Peyer's patch (tissue), 4 donors: ENCODE data around the gene MIOX. TPM values are rescaled to one million over a fixed set of nuclear protein-coding genes. Genes with fewer than 3 reads are reported as not detected.

Experiments
- DNase-seq, 3 donors: peaks; one replicate each; pipeline ENCODE4 v3.0.0-alpha.2; 2017 to 2019
- H3K27ac ChIP-seq, 4 donors: fragments of 200-600 bp; sonication (generic); one replicate each; pipeline ENCODE4 v1.5.1; 2016 to 2019
- H3K27me3 ChIP-seq, 2 donors: fragments of 200-600 bp; sonication (generic); one replicate each; pipeline ENCODE4 v1.5.1; 2019
- H3K36me3 ChIP-seq, 3 donors: fragments of 200-600 bp; sonication (generic); one replicate each; pipeline ENCODE4 v1.5.1; 2016 to 2019
- H3K4me1 ChIP-seq, 4 donors: fragments of 200-600 bp; sonication (generic); one replicate each; pipeline ENCODE4 v1.5.1; 2016 to 2019
- H3K4me3 ChIP-seq, 4 donors: fragments of 200-600 bp; sonication (generic); 1 replicate in 3 of 4; 2 replicates in 1 of 4; pipeline ENCODE4 v1.5.1; 2016 to 2019; ENCODE audit warnings: mild to moderate bottlenecking in 1 of 4
- H3K9me3 ChIP-seq, 4 donors: fragments of 200-600 bp; sonication (generic); one replicate each; pipeline ENCODE4 v1.5.1; 2016 to 2019; ENCODE audit warnings: mild to moderate bottlenecking in 1 of 4
- POLR2A ChIP-seq, 2 donors: fragments of 450-650 bp; IDR thresholded peaks; one replicate each; pipeline ENCODE4 v1.5.1; 2017; ENCODE audit warnings: antibody characterized with exemption in 2 of 2, mild to moderate bottlenecking in 2 of 2, moderate library complexity in 2 of 2
- total RNA-seq, 4 donors: library from RNA; depleted of rRNA; stranded (reverse); fragments of >200 nt; gene quantifications; one replicate each; pipeline ENCODE4 v1.1.0, GENCODE V29; 2016
- TF ChIP-seq, protein P1 (sequence below), 6 experiments: fragments of 450-650 bp in 4 of 6; fragments of 200-600 bp in 2 of 6; sonication (generic) in 1 of 6; IDR thresholded peaks; one replicate each; pipeline ENCODE4 v1.5.1; 2017 to 2019; ENCODE audit warnings: antibody characterized with exemption in 6 of 6, mild to moderate bottlenecking in 3 of 6, moderate library complexity in 1 of 6

Gene MIOX
- total RNA-seq, 4 donors from 2014 or later: not detected

DNA sequence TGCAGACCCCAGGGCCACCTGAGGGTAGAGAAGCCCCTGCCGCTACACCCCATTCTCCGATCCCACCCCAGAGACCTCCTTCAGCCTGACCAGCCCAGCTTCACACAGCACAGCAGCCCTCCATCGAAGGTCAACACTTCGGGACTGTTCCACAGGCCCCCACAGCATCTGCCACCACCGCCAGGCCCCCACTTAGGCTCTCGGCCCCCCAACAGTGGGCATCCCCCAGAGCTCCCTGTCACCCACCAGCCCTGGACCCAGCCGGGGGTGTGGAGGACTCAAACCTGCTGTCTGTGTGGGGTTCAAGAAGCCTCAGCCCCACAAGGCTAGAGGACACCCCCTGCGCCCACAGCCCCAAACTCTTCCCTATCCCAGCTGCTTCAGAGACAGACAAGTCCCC, 18.0 kb upstream of the MIOX start:
- H3K4me3 ChIP-seq: peak overlapping the region in 1 of 4 donors; percentile 41
- H3K9me3 ChIP-seq: no peaks in the 10 kb centered on the region
- H3K27me3 ChIP-seq: no peaks in the 10 kb centered on the region
- DNase-seq: no peak
- TF ChIP-seq POLR2A (IDR thresholded peaks at IDR 0.05): no peak
- TF ChIP-seq, protein P1, sequence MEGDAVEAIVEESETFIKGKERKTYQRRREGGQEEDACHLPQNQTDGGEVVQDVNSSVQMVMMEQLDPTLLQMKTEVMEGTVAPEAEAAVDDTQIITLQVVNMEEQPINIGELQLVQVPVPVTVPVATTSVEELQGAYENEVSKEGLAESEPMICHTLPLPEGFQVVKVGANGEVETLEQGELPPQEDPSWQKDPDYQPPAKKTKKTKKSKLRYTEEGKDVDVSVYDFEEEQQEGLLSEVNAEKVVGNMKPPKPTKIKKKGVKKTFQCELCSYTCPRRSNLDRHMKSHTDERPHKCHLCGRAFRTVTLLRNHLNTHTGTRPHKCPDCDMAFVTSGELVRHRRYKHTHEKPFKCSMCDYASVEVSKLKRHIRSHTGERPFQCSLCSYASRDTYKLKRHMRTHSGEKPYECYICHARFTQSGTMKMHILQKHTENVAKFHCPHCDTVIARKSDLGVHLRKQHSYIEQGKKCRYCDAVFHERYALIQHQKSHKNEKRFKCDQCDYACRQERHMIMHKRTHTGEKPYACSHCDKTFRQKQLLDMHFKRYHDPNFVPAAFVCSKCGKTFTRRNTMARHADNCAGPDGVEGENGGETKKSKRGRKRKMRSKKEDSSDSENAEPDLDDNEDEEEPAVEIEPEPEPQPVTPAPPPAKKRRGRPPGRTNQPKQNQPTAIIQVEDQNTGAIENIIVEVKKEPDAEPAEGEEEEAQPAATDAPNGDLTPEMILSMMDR (IDR thresholded peaks at IDR 0.05): no peak
- H3K27ac ChIP-seq: peak overlapping the region; percentile 68 to 90 (median 85)
- peaks cover 0 to 47% (median 2%) of the 10 kb centered on the region in 3 donors for H3K36me3 ChIP-seq
- H3K4me1 ChIP-seq: peaks cover 22 to 58% (median 47%) of the 10 kb centered on the region in 4 donors

DNA sequence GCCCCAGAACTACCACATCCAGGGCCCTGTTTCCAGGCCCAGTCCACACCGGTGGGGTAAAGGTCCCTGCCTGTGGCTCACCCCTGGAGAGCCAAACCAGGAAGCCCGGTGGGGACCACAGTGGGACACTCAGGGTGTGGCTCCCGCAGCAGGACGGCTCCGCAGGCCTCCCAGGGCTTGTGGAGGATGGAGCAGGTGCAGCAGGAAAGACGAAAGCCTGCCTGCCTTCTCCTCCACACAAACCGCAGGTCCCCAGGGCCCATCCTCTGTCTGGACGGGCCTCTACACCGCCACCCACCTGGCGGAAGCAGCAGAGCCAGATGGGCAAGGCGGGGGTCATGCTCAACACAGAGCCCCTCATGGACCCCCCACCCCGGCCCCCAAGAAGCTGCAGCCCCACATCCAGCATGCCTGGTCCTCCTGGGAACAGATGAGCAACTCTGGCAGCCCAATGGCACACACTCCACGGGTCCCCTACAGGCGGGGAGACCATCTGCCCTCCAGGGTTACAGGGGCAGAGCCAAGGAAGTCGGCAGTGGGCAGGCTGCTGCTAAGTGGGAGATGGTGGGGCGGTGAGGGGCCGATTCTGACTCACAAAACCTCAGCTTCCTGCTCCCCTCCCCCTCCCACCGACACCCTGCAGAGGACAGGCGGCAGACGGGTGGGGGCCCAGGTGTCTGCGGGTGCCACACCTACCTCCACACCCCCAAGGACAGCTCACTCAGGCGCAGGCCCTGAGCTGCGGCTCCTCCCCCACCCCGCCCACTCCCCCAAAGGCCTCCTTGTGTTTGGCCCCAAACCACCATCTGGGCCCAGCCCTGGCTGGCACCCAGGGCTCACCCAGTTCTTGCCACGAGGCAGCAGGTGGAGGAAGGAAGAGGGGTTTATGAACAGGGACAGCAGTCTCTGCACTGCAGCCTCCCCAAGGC, 17.0 kb upstream of the MIOX start:
- peak; percentile 91 to 99 (median 98) for DNase-seq
- Histone ChIP-seq H3K27ac (peak overlapping the region; percentile 82 to 90 (median 87)), H3K27me3 (no peaks in the 10 kb centered on the region), H3K4me1 (peaks cover 22 to 63% (median 50%) of the 10 kb centered on the region in 4 donors), H3K9me3 (no peaks in the 10 kb centered on the region), H3K4me3 (peak overlapping the region; percentile 13 to 41 (median 25)), H3K36me3 (peaks cover 0 to 37% (median 2%) of the 10 kb centered on the region in 3 donors)
- TF ChIP-seq, protein P1 (IDR thresholded peaks at IDR 0.05): no peak
- no peak for TF ChIP-seq POLR2A (IDR thresholded peaks at IDR 0.05)

DNA sequence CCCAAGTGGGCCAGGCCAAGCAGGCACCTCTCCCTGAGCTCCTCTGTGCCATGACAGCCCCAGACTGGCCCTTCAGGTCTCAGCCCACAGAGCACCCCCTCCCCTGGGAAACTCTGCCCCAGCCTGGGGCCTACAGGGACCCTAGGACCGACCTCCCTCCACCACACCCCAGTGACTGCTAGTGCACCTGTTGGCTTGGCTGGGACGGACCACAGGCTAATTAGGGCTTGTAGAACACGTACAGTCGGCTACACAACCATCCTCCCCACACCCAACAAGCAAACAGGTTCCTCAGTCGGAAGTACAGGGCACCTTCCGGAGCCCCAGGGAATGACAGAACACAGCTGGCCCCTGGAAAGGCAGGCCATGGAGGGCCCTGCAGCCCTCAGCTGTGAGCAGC, 16.2 kb upstream of the MIOX start:
- no peaks in the 10 kb centered on the region for H3K27me3 ChIP-seq
- peak overlapping the region in 1 of 4 donors; percentile 22 for H3K4me3 ChIP-seq
- peaks cover 22 to 67% (median 52%) of the 10 kb centered on the region in 4 donors for H3K4me1 ChIP-seq
- H3K27ac ChIP-seq: peak overlapping the region; percentile 82 to 90 (median 87)
- H3K9me3 ChIP-seq: no peaks in the 10 kb centered on the region
- H3K36me3 ChIP-seq: peaks cover 0 to 28% (median 0%) of the 10 kb centered on the region in 3 donors
- TF ChIP-seq, protein P1 (IDR thresholded peaks at IDR 0.05): peak in 1 of 6 experiments; percentile 6
- peak in 1 of 2 donors; percentile 11 for TF ChIP-seq POLR2A (IDR thresholded peaks at IDR 0.05)
- peak; percentile 61 to 73 (median 70) for DNase-seq

DNA sequence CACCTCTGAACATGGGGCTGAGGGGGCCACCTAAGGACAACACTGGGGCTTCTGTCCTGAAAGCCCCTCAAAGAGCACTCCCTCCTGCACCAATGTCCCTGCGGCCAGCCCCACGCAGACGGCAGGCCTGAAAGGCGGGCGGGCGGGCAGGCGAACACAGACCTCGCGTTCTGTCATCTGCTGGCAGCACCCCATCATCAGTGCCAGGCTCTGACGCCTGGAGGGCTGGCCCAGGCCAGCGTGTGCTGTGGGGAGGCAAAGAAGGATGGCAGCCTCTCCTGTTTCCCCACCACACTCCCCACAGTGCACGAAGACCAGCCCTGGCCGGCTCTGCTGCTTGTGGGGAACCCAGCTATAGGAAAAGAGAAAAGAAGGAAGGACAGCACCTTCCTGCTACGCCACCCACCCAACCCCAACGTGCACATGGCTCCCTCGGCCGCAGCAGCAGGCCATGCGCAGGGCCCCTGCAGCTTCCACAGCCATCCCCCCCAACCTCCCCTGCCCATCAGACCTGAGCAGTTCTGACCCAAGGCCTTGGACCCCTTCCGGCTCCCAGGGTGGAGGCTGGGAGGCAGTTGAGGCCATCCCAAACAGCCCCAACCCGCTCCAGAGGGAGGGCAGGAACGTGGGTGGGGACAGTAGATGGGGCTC, 15.3 kb upstream of the MIOX start:
- Histone ChIP-seq H3K4me1 (peaks cover 22 to 67% (median 53%) of the 10 kb centered on the region in 4 donors), H3K9me3 (no peaks in the 10 kb centered on the region), H3K36me3 (peaks cover 0 to 20% (median 0%) of the 10 kb centered on the region in 3 donors), H3K27ac (peak overlapping the region; percentile 82 to 90 (median 87)), H3K27me3 (no peaks in the 10 kb centered on the region), H3K4me3 (peak overlapping the region in 1 of 4 donors; percentile 22)
- DNase-seq: no peak
- no peak for TF ChIP-seq POLR2A (IDR thresholded peaks at IDR 0.05)
- TF ChIP-seq, protein P1 (IDR thresholded peaks at IDR 0.05): no peak

DNA sequence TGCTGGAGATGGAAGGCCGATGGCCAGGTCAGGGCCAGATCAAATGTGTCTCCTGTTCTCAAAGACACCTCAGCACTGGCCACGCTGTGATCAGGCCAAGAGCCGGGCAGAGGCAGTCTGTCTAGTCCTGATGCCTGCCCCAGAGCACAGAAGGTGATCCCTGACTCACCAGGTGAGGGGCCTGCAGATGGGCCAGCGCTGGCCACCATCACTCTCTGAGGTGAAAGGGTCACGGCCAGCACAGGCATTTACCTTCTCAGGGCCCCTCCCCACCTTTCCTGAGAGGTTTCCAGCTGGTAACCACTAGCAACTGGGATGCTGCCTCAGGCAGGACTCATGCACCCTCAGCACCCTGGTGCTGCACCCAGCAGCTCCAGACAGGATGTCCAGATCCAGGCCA, 14.7 kb upstream of the MIOX start:
- Histone ChIP-seq H3K27me3 (no peaks in the 10 kb centered on the region), H3K36me3 (peaks cover 0 to 13% (median 0%) of the 10 kb centered on the region in 3 donors), H3K27ac (peak overlapping the region in 3 of 4 donors; percentile 82 to 90 (median 88)), H3K4me1 (peaks cover 22 to 67% (median 53%) of the 10 kb centered on the region in 4 donors), H3K4me3 (no peak overlapping the region), H3K9me3 (no peaks in the 10 kb centered on the region)
- TF ChIP-seq, protein P1 (IDR thresholded peaks at IDR 0.05): no peak
- TF ChIP-seq POLR2A (IDR thresholded peaks at IDR 0.05): no peak
- DNase-seq: no peak
